Kidney (tissue), 14 donors: ENCODE measurements around the gene PRKD2. TPM values are rescaled to one million over a fixed set of nuclear protein-coding genes. Genes with fewer than 3 reads are reported as not detected.

Experiments
- DNase-seq, 5 donors: peaks; one replicate each; pipeline ENCODE4 v3.0.0-alpha.2; 2013 to 2020
- FAIRE-seq: peaks from 2 replicates; lab custom pipeline; 2012; peaks lifted over from hg19 to GRCh38; lab: Jason Lieb, UNC
- H3K27ac ChIP-seq, 2 donors: one replicate each; pipeline ENCODE4 v1.7.0; 2013; ENCODE audit warnings: low read depth in 2 of 2, low read length in 2 of 2, inconsistent platforms in 1 of 2
- H3K27me3 ChIP-seq: one replicate; pipeline ENCODE4 v1.7.1; 2013; ENCODE audit warnings: low read length, inconsistent platforms; ENCODE audit not compliant: control insufficient read depth, insufficient read depth
- H3K36me3 ChIP-seq, 3 donors: one replicate each; pipeline versions ENCODE4 v1.7.0 to v1.7.1; 2013; ENCODE audit warnings: low read length in 3 of 3, control low read depth in 1 of 3, inconsistent platforms in 1 of 3; ENCODE audit not compliant: insufficient read depth in 3 of 3, control insufficient read depth in 2 of 3
- H3K4me1 ChIP-seq, 3 donors: one replicate each; pipeline versions ENCODE4 v1.7.0 to v1.7.1; 2013; ENCODE audit warnings: low read length in 3 of 3, inconsistent platforms in 1 of 3, low read depth in 1 of 3; ENCODE audit not compliant: control insufficient read depth in 2 of 3, insufficient read depth in 2 of 3
- H3K4me3 ChIP-seq, 3 donors: one replicate each; pipeline versions ENCODE4 v1.7.0 to v1.8.1; 2013; ENCODE audit warnings: low read length in 3 of 3, control low read depth in 1 of 3, inconsistent platforms in 1 of 3
- H3K9ac ChIP-seq, 3 donors: one replicate each; pipeline versions ENCODE4 v1.7.0 to v1.7.1; 2013; ENCODE audit warnings: low read length in 3 of 3, control low read depth in 1 of 3, inconsistent platforms in 1 of 3
- H3K9me3 ChIP-seq, 3 donors: one replicate each; pipeline versions ENCODE4 v1.7.0 to v1.7.1; 2013; ENCODE audit warnings: low read length in 3 of 3, control low read depth in 1 of 3, inconsistent platforms in 1 of 3; ENCODE audit not compliant: control insufficient read depth in 2 of 3, insufficient read depth in 1 of 3
- CTCF ChIP-seq: IDR thresholded peaks from 3 replicates; pipeline ENCODE4 v1.5.1; 2012; ENCODE audit warnings: mild to moderate bottlenecking, moderate library complexity, borderline replicate concordance; ENCODE audit not compliant: insufficient read depth; ENCODE audit errors: extremely low read depth
- intact Hi-C: fragments of 100-400 bp; cut with DNase I; formaldehyde crosslinking; loops from one replicate; pipeline ENCODE4 v1.11.1; 2022
- polyA plus RNA-seq: library from polyadenylated mRNA; stranded (reverse); fragments of 350-450 nt; fragmentation: Illumina TruSeq; extraction: RNeasy Lipid Tissue Mini Kit (QIAGEN cat#74804); gene quantifications from one replicate; pipeline ENCODE4 v1.2.3, GENCODE V29; 2014; ENCODE audit warnings: low read depth, low replicate concordance; ENCODE audit not compliant: insufficient read depth
- total RNA-seq: library from RNA; stranded (reverse); fragmentation: NEBNext Ultra II Directional; extraction: Animal tissue kit (Norgen Biotek cat#: 25700); gene quantifications from one replicate; pipeline ENCODE4 v1.2.1, GENCODE V29; 2021
- donor health status: control.
- donor health status: control.
- donor health status: control.
- donor health status: control.
- donor health status: control.
- donor health status: DM: yes; HTN: yes; CAD: no.
- donor health status: Normal renal cell carcinoma (clear cell type).

Gene PRKD2
- total and polyA plus RNA-seq, 2 donors from 2014 or later, result 26.7 to 69.8 TPM

- Histone ChIP-seq H3K36me3 (peaks cover 5 to 34% (median 14%) of the 10 kb centered on the region in 3 donors), H3K27ac (no peak overlapping the region), H3K9ac (no peak overlapping the region), H3K27me3 (no peaks in the 10 kb centered on the region), H3K4me1 (no peaks in the 10 kb centered on the region), H3K9me3 (no peaks in the 10 kb centered on the region), H3K4me3 (no peak overlapping the region)
- intact Hi-C loops, result no loop called here
- no peak for FAIRE-seq
- peak in 4 of 5 donors; percentile 59 to 88 (median 69) for DNase-seq
- TF ChIP-seq CTCF, result peak; percentile 83
Observed at GRCh38 chr19:46704379-46705076, 12.4 kb downstream of the PRKD2 start.

- no peak for TF ChIP-seq CTCF
- DNase-seq (no peak), FAIRE-seq (no peak)
- peaks cover 3 to 37% (median 25%) of the 10 kb centered on the region in 3 donors for H3K36me3 ChIP-seq
- no peak overlapping the region for H3K27ac ChIP-seq
- H3K4me1 ChIP-seq, result peaks cover 0 to 2% (median 0%) of the 10 kb centered on the region in 3 donors
- no peaks in the 10 kb centered on the region for H3K27me3 ChIP-seq
- intact Hi-C loops, result no loop called here
- no peaks in the 10 kb centered on the region for H3K9me3 ChIP-seq
- no peak overlapping the region for H3K4me3 ChIP-seq
- H3K9ac ChIP-seq, result no peak overlapping the region
Observed at GRCh38 chr19:46700704-46701103, 16.2 kb downstream of the PRKD2 start.

- FAIRE-seq (no peak), DNase-seq (no peak)
- H3K27ac ChIP-seq, result no peak overlapping the region
- H3K36me3 ChIP-seq, result peaks cover 5 to 38% (median 28%) of the 10 kb centered on the region in 3 donors
- intact Hi-C loops, result no loop called here
- no peaks in the 10 kb centered on the region for H3K9me3 ChIP-seq
- H3K4me1 ChIP-seq, result peaks cover 0 to 2% (median 0%) of the 10 kb centered on the region in 3 donors
- TF ChIP-seq CTCF, result no peak
- no peak overlapping the region for H3K9ac ChIP-seq
- no peaks in the 10 kb centered on the region for H3K27me3 ChIP-seq
- no peak overlapping the region for H3K4me3 ChIP-seq
Observed at GRCh38 chr19:46698395-46699321, 18.3 kb downstream of the PRKD2 start.
